ENCODE data around the gene PGF. TPM values are rescaled to one million over a fixed set of nuclear protein-coding genes. Genes with fewer than 3 reads are reported as not detected.

PGF gene
- total and polyA plus RNA-seq, 2 of the 13 experiments (the other 11 are each of a cell fraction or from before 2014, with no cell fraction given) = 10.7 to 27.5 TPM

DNA sequence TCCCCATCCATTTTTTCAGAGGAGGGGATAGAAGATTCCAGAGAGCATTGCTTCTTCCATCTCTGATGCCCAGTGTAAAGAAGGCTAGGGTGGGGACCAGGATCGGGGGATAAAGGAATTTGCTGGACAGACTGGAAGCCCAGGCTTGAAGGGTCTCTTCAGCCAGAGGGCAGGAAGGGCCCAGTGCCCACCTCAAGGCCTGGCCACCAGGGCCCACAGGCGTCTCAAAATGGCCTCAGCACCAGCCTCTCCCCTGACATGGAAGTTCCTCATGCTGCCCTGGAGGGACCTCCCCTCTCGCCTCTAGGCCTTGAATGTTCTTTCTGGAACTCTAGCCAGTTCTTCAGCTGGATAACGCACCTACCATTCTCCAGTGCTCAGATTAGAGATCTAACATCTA lies 35.1 kb downstream of the PGF start (continued):
- TF ChIP-seq, protein P1, sequence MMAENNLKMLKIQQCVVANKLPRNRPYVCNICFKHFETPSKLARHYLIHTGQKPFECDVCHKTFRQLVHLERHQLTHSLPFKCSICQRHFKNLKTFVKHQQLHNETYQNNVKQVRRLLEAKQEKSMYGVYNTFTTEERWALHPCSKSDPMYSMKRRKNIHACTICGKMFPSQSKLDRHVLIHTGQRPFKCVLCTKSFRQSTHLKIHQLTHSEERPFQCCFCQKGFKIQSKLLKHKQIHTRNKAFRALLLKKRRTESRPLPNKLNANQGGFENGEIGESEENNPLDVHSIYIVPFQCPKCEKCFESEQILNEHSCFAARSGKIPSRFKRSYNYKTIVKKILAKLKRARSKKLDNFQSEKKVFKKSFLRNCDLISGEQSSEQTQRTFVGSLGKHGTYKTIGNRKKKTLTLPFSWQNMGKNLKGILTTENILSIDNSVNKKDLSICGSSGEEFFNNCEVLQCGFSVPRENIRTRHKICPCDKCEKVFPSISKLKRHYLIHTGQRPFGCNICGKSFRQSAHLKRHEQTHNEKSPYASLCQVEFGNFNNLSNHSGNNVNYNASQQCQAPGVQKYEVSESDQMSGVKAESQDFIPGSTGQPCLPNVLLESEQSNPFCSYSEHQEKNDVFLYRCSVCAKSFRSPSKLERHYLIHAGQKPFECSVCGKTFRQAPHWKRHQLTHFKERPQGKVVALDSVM (CRISPR knock-in tag; IDR thresholded peaks at IDR 0.05) = no peak
- TF ChIP-seq ZNF558 (CRISPR knock-in tag; IDR thresholded peaks at IDR 0.05; ENCODE audit: borderline replicate concordance) = no peak
- TF ChIP-seq, protein P2, sequence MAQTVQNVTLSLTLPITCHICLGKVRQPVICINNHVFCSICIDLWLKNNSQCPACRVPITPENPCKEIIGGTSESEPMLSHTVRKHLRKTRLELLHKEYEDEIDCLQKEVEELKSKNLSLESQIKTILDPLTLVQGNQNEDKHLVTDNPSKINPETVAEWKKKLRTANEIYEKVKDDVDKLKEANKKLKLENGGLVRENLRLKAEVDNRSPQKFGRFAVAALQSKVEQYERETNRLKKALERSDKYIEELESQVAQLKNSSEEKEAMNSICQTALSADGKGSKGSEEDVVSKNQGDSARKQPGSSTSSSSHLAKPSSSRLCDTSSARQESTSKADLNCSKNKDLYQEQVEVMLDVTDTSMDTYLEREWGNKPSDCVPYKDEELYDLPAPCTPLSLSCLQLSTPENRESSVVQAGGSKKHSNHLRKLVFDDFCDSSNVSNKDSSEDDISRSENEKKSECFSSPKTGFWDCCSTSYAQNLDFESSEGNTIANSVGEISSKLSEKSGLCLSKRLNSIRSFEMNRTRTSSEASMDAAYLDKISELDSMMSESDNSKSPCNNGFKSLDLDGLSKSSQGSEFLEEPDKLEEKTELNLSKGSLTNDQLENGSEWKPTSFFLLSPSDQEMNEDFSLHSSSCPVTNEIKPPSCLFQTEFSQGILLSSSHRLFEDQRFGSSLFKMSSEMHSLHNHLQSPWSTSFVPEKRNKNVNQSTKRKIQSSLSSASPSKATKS (CRISPR knock-in tag; IDR thresholded peaks at IDR 0.05) = no peak

DNA sequence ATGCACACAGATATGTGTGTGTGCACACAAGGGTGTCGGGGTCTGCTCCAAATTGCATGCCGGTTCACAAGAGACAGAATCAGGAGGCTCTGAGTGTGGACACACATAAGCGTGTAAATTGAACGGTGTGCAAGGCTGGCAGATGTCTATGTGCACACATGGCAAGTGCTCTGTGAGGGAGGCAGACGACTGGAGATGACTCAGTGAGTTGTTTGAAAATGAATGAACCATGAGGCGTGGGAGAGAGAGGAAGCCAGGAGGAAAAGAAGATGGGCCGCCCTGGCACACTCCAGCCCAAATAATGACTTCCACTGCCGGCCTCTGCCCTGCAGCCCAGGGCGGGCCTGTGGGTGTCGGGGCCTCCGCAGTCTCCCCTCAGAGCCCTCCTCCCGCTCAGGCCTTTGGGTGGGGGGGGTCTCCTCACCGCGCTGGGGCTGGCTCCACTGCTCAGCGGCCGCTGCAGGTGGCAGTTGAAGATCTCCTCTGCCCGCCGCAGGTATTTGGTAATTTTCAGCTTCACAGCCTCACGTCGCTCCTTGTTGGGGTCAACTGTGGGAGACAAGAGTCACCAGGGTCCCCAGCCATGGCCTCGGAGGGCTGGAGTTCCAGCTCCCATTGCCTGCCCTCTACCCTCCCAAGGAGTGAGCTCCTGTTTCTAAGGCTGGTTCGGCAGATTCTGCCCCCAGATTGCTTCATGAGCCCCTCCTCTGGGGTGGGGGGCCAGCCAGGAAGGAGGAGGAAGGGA lies 35.8 kb downstream of the PGF start:
- Histone ChIP-seq H3K27me3 (ENCODE audit: control insufficient read depth in 1 of 2, insufficient read depth in 2 of 2, low read length in 2 of 2) (no peaks in the 10 kb centered on the region; a peak in 2 of 5 replicates), H3K9me3 (ENCODE audit: low read length) (no peaks in the 10 kb centered on the region), H3K27ac (ENCODE audit: extremely low read length, insufficient read depth, low read length) (no peak overlapping the region), H3K36me3 (replicated peaks in 1 of 2; ENCODE audit: control insufficient read depth in 1 of 2, insufficient read depth in 2 of 2, low read length in 2 of 2) (no peaks in the 10 kb centered on the region), H3K79me2 (ENCODE audit: insufficient read depth, low read length) (no peaks in the 10 kb centered on the region), H3K4me2 (ENCODE audit: low read depth, low read length) (no peak overlapping the region), H3K4me3 (replicated peaks in 1 of 3; ENCODE audit: insufficient read depth in 1 of 3, low read depth in 2 of 3, low read length in 3 of 3) (no peak overlapping the region), H3K4me1 (ENCODE audit: insufficient read depth, low read length) (peaks cover 13% of the 10 kb centered on the region), H3K9ac (ENCODE audit: insufficient read depth, low read depth, low read length) (no peak overlapping the region), H4K20me1 (ENCODE audit: insufficient read depth, low read length) (no peaks in the 10 kb centered on the region), H2AFZ (ENCODE audit: low read length) (no peak overlapping the region)
- in situ Hi-C loops (cut with HindIII; ENCODE audit: extremely low pct_ligation_motif_present, low pct_unique_long_range_greater_than_20kb) (no loop called here), intact Hi-C loops (cut with micrococcal nuclease; ENCODE audit: unreplicated experiment) (no loop called here)
- POLR2A ChIA-PET = no interaction called here
- no TSS peak for BruUV-seq (replicated peaks)
- 89% methylated on average over 20 of the region's 22 CpGs for WGBS (ENCODE audit: low lambda C conversion rate)
- FAIRE-seq (no peak), ATAC-seq (no peak), DNase-seq (ENCODE audit: low spot score) (no peak)
- CTCF ChIA-PET (ENCODE audit: low intra/inter-chr PET ratio, low total read pairs) = no interaction called here
- TF ChIP-seq SPEN (CRISPR knock-in tag; IDR thresholded peaks at IDR 0.05; ENCODE audit: low read depth) (no peak), ZNF124 (CRISPR knock-in tag; IDR thresholded peaks at IDR 0.05) (no peak), NFIB (CRISPR knock-in tag; IDR thresholded peaks at IDR 0.05; ENCODE audit: borderline replicate concordance) (no peak), KDM4B (CRISPR knock-in tag; IDR thresholded peaks at IDR 0.05) (no peak), ZNF451 (CRISPR knock-in tag; IDR thresholded peaks at IDR 0.05) (no peak), ZBTB1 (CRISPR knock-in tag; IDR thresholded peaks at IDR 0.05; ENCODE audit: borderline replicate concordance) (no peak), ZSCAN9 (CRISPR knock-in tag; IDR thresholded peaks at IDR 0.05; ENCODE audit: borderline replicate concordance) (no peak), NR2F2 (IDR thresholded peaks at IDR 0.05; ENCODE audit: borderline replicate concordance, low read depth) (no peak), TBX2 (CRISPR knock-in tag; IDR thresholded peaks at IDR 0.05; ENCODE audit: borderline replicate concordance) (no peak), ZNF761 (CRISPR knock-in tag; conservative IDR thresholded peaks at IDR 0.05) (no peak), MZF1 (CRISPR knock-in tag; IDR thresholded peaks at IDR 0.05; ENCODE audit: borderline replicate concordance) (no peak), POLR2AphosphoS5 (IDR thresholded peaks at IDR 0.05; ENCODE audit: low read depth, low read length) (no peak)
- TF ChIP-seq, protein P3, sequence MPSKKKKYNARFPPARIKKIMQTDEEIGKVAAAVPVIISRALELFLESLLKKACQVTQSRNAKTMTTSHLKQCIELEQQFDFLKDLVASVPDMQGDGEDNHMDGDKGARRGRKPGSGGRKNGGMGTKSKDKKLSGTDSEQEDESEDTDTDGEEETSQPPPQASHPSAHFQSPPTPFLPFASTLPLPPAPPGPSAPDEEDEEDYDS (CRISPR knock-in tag; IDR thresholded peaks at IDR 0.05) = no peak
